Calu3 (cell line): ENCODE measurements around the gene ZNF680. TPM values are rescaled to one million over a fixed set of nuclear protein-coding genes. Genes with fewer than 3 reads are reported as not detected.
A peak's percentile ranks its signal among the peaks of the same experiment; 100 is the strongest.
"Not testable (repeated sequence)": the region's sequence is repeated elsewhere in the genome, so short reads cannot be mapped to it uniquely, and the experiment has no call there.

Experiments
- BruUV-seq: library from RNA; stranded (reverse); fragments of 400-500 nt; replicated peaks from 2 replicates; lab custom pipeline; 2021; lab: Mats Ljungman, UMichigan
- CTCF ChIA-PET: fragments of 300-600 bp; sonication (Branson Sonifier 250); formaldehyde crosslinking; loops from one replicate; lab custom pipeline; 2022; ENCODE audit warnings: antibody characterized with exemption; lab: Charles Lee
- DNase-seq: peaks from one replicate; pipeline ENCODE4 v3.0.0; 2022
- H3K27ac Mint-ChIP-seq: one replicate; pipeline ENCODE4 v1.8.0; 2022; ENCODE audit warnings: mixed read lengths; ENCODE audit not compliant: unreplicated experiment
- H3K27me3 Mint-ChIP-seq: one replicate; pipeline ENCODE4 v1.8.0; 2022; ENCODE audit warnings: mixed read lengths; ENCODE audit not compliant: unreplicated experiment
- H3K36me3 Mint-ChIP-seq: one replicate; pipeline ENCODE4 v1.8.0; 2022; ENCODE audit warnings: mild to moderate bottlenecking, moderate library complexity, mixed read lengths; ENCODE audit not compliant: insufficient read depth, unreplicated experiment
- H3K4me1 Mint-ChIP-seq: one replicate; pipeline ENCODE4 v1.8.0; 2022; ENCODE audit warnings: mild to moderate bottlenecking, low read depth, mixed read lengths; ENCODE audit not compliant: unreplicated experiment
- H3K4me3 Mint-ChIP-seq: one replicate; pipeline ENCODE4 v1.8.0; 2022; ENCODE audit warnings: mild to moderate bottlenecking, low read depth, moderate library complexity, mixed read lengths; ENCODE audit not compliant: unreplicated experiment
- H3K9me3 Mint-ChIP-seq: one replicate; pipeline ENCODE4 v1.8.0; 2022; ENCODE audit warnings: low read depth, mixed read lengths; ENCODE audit not compliant: unreplicated experiment
- CTCF ChIP-seq: fragments of 200-600 bp; IDR thresholded peaks from one replicate; pipeline ENCODE4 v1.8.0; 2022; ENCODE audit warnings: antibody characterized with exemption; ENCODE audit not compliant: unreplicated experiment
- intact Hi-C: fragments of 100-400 bp; cut with micrococcal nuclease; formaldehyde crosslinking; loops from one replicate; pipeline ENCODE4 v1.10.0; 2022; ENCODE audit not compliant: unreplicated experiment
- total RNA-seq: library from RNA; stranded (reverse); gene quantifications from 2 replicates; pipeline ENCODE4 v1.2.3, GENCODE V29; 2022

The ZNF680 gene
- total RNA-seq, 1 experiment from 2014 or later: 14.5 TPM

DNA sequence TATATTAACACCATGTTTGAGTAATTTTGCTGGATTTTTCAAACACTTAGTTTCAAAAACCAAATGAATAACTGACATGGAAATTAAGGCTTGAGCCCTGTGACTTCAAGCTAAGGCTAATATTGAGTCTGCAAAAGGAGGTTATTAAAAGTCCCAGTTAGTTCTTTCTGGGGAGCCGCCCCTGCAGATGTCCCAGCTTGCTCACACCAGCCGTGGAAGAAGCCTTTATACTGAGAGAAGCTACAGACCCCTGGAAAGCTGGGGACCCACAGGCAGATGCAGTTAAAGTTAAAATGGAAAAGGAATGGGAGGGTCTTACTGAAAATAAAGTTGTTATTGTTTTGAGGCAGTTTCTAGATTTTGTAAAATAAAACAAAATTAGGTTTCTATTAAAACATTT is 18.5 kb upstream of the ZNF680 start:
- intact Hi-C loops: no loop called here
- CTCF ChIA-PET: interaction anchor here (1.2 kb wide), 1 partner anchor 18 kb away, joined by 3 read pairs; no protein-coding TSS in a partner anchor
- no peaks in the 10 kb centered on the region for H3K9me3 Mint-ChIP-seq
- TF ChIP-seq CTCF: no peak
- DNase-seq: no peak
- no peaks in the 10 kb centered on the region for H3K4me1 Mint-ChIP-seq
- no TSS peak for BruUV-seq
- no peak overlapping the region for H3K27ac Mint-ChIP-seq
- H3K27me3 Mint-ChIP-seq: no peaks in the 10 kb centered on the region
- no peaks in the 10 kb centered on the region for H3K36me3 Mint-ChIP-seq
- no peak overlapping the region for H3K4me3 Mint-ChIP-seq

GRCh38 chr7:64574540-64575099 is 11.7 kb upstream of the ZNF680 start:
- no TSS peak for BruUV-seq
- no peak for DNase-seq
- CTCF ChIA-PET: no interaction called here
- intact Hi-C loops: no loop called here
- H3K36me3 Mint-ChIP-seq: no peaks in the 10 kb centered on the region
- no peak for TF ChIP-seq CTCF
- H3K4me1 Mint-ChIP-seq: no peaks in the 10 kb centered on the region
- no peak overlapping the region for H3K4me3 Mint-ChIP-seq
- no peaks in the 10 kb centered on the region for H3K9me3 Mint-ChIP-seq
- peaks cover 9% of the 10 kb centered on the region for H3K27me3 Mint-ChIP-seq
- H3K27ac Mint-ChIP-seq: no peak overlapping the region

- H3K36me3 Mint-ChIP-seq, H3K9me3 Mint-ChIP-seq, intact Hi-C loops, DNase-seq, H3K27ac Mint-ChIP-seq, BruUV-seq, CTCF ChIA-PET, H3K4me1 Mint-ChIP-seq: not testable (repeated sequence)
- peaks cover 16% of the 10 kb centered on the region for H3K27me3 Mint-ChIP-seq
- H3K4me3 Mint-ChIP-seq: peak overlapping the region; percentile 62
These were observed 7.4 kb upstream of the ZNF680 start for GRCh38 chr7:64570284-64570605.

- H3K4me1 Mint-ChIP-seq, H3K36me3 Mint-ChIP-seq, DNase-seq, BruUV-seq, H3K27ac Mint-ChIP-seq, intact Hi-C loops, H3K9me3 Mint-ChIP-seq, CTCF ChIA-PET: not testable (repeated sequence)
- Mint-ChIP-seq H3K27me3 (peaks cover 16% of the 10 kb centered on the region), H3K4me3 (peak overlapping the region; percentile 62)
These were observed 6.8 kb upstream of the ZNF680 start for GRCh38 chr7:64569372-64570283.

DNA sequence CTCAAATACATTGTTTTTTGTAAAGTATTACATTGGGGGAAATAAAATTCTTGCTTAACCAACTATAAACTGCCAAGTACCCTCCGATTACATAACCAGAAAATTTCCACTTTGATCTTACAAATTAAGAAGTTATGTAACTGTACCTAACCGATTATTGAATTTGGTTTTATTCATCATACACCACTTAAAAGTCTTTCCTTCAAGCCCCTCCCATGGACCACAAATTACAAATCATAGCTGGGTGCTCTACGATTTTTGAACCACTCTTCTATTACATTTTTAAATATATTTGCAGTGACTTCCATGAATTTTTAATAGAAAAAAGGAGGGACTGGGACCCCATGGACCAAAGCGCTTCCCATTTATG is 630 bp downstream of the ZNF680 start:
- Mint-ChIP-seq H3K36me3 (peaks cover 39% of the 10 kb centered on the region), H3K9me3 (no peaks in the 10 kb centered on the region), H3K27me3 (no peaks in the 10 kb centered on the region), H3K27ac (peak overlapping the region; percentile 47), H3K4me3 (peak overlapping the region; percentile 85), H3K4me1 (peaks cover 8% of the 10 kb centered on the region)
- no peak for DNase-seq
- CTCF ChIA-PET: no interaction called here
- TF ChIP-seq CTCF: no peak
- BruUV-seq: no TSS peak
- intact Hi-C loops: no loop called here
